Measurements from ENCODE around the gene DSCAM. TPM values are rescaled to one million over a fixed set of nuclear protein-coding genes. Genes with fewer than 3 reads are reported as not detected.

DSCAM gene
- total RNA-seq, 1 experiment from 2014 or later = 0.33 TPM

DNA sequence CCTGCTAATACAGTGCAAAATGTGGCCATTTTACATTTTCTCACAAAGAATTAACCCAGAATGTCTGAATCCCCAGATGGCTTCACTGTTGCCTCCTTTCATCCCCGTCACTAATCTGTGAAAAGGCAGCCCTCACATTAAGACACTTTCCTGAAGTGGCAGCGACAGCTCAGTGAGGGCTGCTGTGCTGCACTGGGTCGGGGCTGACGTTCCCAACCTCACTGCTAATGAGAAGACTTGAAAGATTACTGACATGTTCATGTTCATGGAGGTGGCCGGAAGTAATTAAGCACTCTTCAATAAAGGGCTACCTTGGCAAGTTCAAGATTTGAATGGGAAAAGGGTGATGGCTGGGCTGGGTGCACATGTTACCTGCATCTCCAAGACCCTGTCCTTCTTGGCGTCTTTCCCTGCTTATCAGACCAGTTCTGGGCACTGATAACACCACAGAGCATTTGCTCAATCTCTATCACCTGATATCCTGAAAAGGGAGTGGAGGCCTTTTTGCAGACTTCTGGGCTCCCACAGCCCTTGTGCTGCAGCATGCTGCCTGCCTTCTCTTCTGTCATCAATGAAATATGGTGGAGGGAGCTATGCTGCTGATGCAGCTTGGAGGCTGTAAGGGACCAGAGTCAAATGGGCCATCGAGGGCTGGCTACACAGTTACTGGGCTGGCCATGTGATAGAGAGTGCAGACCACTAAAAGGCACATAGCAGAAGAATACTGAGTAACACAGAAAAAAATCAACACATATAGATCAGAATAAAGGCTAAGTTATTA is 596.3 kb downstream of the DSCAM start:
- intact Hi-C loops (cut with micrococcal nuclease) = no loop called here
- Mint-ChIP-seq H3K27ac (ENCODE audit: low read depth, unreplicated experiment) (no peak overlapping the region), H3K4me3 (ENCODE audit: unreplicated experiment) (no peak overlapping the region), H3K27me3 (ENCODE audit: insufficient read depth, unreplicated experiment) (no peaks in the 10 kb centered on the region), H3K4me1 (ENCODE audit: insufficient read depth, unreplicated experiment) (peaks cover 11% of the 10 kb centered on the region), H3K36me3 (ENCODE audit: insufficient read depth, unreplicated experiment) (peaks cover 7% of the 10 kb centered on the region), H3K9me3 (ENCODE audit: unreplicated experiment) (peaks cover 20% of the 10 kb centered on the region)
- no peak for TF ChIP-seq CTCF (IDR thresholded peaks at IDR 0.05; ENCODE audit: unreplicated experiment)
- no peak for DNase-seq (ENCODE audit: unreplicated experiment)
- CTCF ChIA-PET = no interaction called here
- no TSS peak for BruUV-seq (replicated peaks)
- POLR2A ChIA-PET = no interaction called here

- TF ChIP-seq CTCF (IDR thresholded peaks at IDR 0.05; ENCODE audit: unreplicated experiment) = no peak
- H3K9me3 Mint-ChIP-seq (ENCODE audit: unreplicated experiment) = peaks cover 31% of the 10 kb centered on the region
- ChIA-PET CTCF (interaction anchor here (0.6 to 1.0 kb wide), 3 partner anchors 10 to 142 kb away, joined by 3 to 4 read pairs (median 3); no protein-coding TSS in a partner anchor), POLR2A (no interaction called here)
- no peaks in the 10 kb centered on the region for H3K4me1 Mint-ChIP-seq (ENCODE audit: insufficient read depth, unreplicated experiment)
- no peaks in the 10 kb centered on the region for H3K36me3 Mint-ChIP-seq (ENCODE audit: insufficient read depth, unreplicated experiment)
- no peak overlapping the region for H3K27ac Mint-ChIP-seq (ENCODE audit: low read depth, unreplicated experiment)
- no peak overlapping the region for H3K4me3 Mint-ChIP-seq (ENCODE audit: unreplicated experiment)
- no peaks in the 10 kb centered on the region for H3K27me3 Mint-ChIP-seq (ENCODE audit: insufficient read depth, unreplicated experiment)
- intact Hi-C loops (cut with micrococcal nuclease) = no loop called here
- no peak for DNase-seq (ENCODE audit: unreplicated experiment)
- BruUV-seq (replicated peaks) = no TSS peak
Observed at GRCh38 chr21:40244981-40245380, 602.0 kb downstream of the DSCAM start.

DNA sequence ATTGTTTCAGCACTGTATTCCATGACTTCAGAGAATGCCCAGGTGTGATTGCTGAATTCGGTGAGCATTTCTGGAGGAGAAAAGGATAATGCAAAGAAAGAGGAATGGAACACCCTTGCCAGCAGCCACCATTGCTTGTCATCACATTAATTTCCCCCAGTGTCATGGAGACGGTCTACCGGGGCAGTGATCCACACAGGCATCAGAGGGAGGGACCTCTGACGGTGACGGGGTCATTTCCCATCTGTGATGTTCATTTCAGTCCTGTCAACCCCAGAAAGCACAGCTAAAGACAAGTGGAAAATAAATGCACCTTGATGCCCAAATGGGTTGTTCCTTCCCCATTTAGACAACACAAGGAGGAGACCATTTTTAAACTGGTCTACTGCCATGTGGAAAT is 603.3 kb downstream of the DSCAM start:
- no peak for TF ChIP-seq CTCF (IDR thresholded peaks at IDR 0.05; ENCODE audit: unreplicated experiment)
- Mint-ChIP-seq H3K36me3 (ENCODE audit: insufficient read depth, unreplicated experiment) (no peaks in the 10 kb centered on the region), H3K4me1 (ENCODE audit: insufficient read depth, unreplicated experiment) (no peaks in the 10 kb centered on the region), H3K4me3 (ENCODE audit: unreplicated experiment) (no peak overlapping the region), H3K27me3 (ENCODE audit: insufficient read depth, unreplicated experiment) (no peaks in the 10 kb centered on the region), H3K9me3 (ENCODE audit: unreplicated experiment) (peaks cover 25% of the 10 kb centered on the region), H3K27ac (ENCODE audit: low read depth, unreplicated experiment) (no peak overlapping the region)
- ChIA-PET POLR2A (no interaction called here), CTCF (interaction anchor here (0.6 kb wide), 1 partner anchor 56 kb away, joined by 3 read pairs; no protein-coding TSS in a partner anchor)
- no peak for DNase-seq (ENCODE audit: unreplicated experiment)
- no TSS peak for BruUV-seq (replicated peaks)
- intact Hi-C loops (cut with micrococcal nuclease) = no loop called here

- H3K27me3 Mint-ChIP-seq (ENCODE audit: insufficient read depth, unreplicated experiment) = no peaks in the 10 kb centered on the region
- intact Hi-C loops (cut with micrococcal nuclease) = no loop called here
- TF ChIP-seq CTCF (IDR thresholded peaks at IDR 0.05; ENCODE audit: unreplicated experiment) = no peak
- no peak for DNase-seq (ENCODE audit: unreplicated experiment)
- ChIA-PET POLR2A (no interaction called here), CTCF (interaction anchor here (0.9 kb wide), 1 partner anchor 12 kb away, joined by 3 read pairs; no protein-coding TSS in a partner anchor)
- H3K36me3 Mint-ChIP-seq (ENCODE audit: insufficient read depth, unreplicated experiment) = no peaks in the 10 kb centered on the region
- H3K9me3 Mint-ChIP-seq (ENCODE audit: unreplicated experiment) = peaks cover 18% of the 10 kb centered on the region
- no peaks in the 10 kb centered on the region for H3K4me1 Mint-ChIP-seq (ENCODE audit: insufficient read depth, unreplicated experiment)
- no peak overlapping the region for H3K4me3 Mint-ChIP-seq (ENCODE audit: unreplicated experiment)
- BruUV-seq (replicated peaks) = no TSS peak
- H3K27ac Mint-ChIP-seq (ENCODE audit: low read depth, unreplicated experiment) = no peak overlapping the region
Observed at GRCh38 chr21:40242586-40243265, 604.2 kb downstream of the DSCAM start.

All from MCF 10A (cell line).